AG09309 (cell line): ENCODE results near the gene CLEC4M.
"Not testable (repeated sequence)": the region's sequence is repeated elsewhere in the genome, so short reads cannot be mapped to it uniquely, and the experiment has no call there.

Experiments
- DNase-seq: peaks from one replicate; pipeline ENCODE4 v3.0.0-alpha.2; 2010; ENCODE audit warnings: low read depth
- H3K4me3 ChIP-seq: 2 replicates; pipeline ENCODE4 v1.5.1; 2011; ENCODE audit warnings: mild to moderate bottlenecking, low read depth, low read length, moderate library complexity; ENCODE audit not compliant: control insufficient read depth
- TF ChIP-seq, protein P1 (sequence below): IDR thresholded peaks from 2 replicates; pipeline ENCODE4 v1.5.1; 2011; ENCODE audit warnings: mild to moderate bottlenecking, low read depth, low read length, inconsistent platforms; ENCODE audit not compliant: insufficient read depth, control insufficient read depth; ENCODE audit errors: missing control alignments

Gene CLEC4M

DNA sequence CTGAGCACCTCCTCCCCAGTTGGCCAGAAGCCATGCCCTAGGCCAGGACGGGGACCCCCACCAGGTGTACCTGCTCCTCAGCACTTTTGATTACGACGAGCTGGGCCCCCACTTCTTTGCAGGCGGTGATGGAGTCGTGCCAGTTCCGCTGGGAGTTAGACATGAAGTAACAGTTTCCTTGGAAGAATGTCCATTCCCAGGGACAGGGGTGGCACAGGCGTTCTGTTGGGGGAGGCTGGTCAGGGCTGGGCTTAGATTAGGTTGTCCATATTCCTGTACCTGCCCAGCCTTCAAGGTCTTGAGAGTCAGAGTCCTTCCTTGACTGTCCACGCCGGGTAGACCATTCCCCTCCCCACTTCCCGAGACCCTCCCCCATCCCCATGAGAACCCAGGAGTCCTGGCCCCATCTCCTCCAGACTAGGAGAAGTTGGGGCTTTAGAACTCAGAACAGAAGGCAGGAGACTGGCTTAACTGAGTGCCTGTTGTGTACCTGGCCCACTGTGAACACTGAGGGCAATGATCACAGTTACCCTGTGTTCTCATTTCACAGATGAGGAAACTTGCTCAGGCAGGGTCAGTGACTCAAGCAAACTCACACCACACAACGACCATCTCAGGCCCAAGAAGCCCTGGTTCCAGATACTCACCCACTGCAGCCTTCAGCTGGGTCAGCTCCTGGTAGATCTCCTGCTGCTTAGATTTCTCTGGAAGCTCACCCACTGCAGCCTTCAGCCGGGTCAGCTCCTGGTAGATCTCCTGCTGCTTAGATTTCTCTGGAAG lies 18.0 kb upstream of the CLEC4M start:
- DNase-seq, result no peak
- H3K4me3 ChIP-seq, result no peak overlapping the region

DNA sequence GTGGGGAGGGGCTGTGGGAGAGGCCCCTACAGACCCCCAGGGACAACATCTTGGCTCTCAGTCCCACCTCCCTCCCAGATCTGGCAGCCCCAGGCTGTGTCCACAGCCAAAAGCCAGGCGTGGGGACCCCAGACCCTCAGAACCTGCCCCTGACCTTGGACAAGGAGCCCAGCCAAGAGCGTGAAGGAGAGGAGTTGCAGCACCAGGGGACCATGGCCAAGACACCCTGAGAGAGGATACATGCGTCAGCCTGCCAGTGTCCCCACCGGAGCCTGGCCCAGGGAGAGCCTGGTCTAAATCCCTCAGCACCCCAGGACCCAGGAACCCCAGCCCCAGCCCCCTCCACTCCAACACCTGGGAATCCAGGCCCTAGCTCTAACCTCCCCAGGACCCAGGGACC lies 16.7 kb upstream of the CLEC4M start:
- DNase-seq, H3K4me3 ChIP-seq: not testable (repeated sequence)

More for the DNA sequence above, 18.0 kb upstream of the CLEC4M start:
- TF ChIP-seq, protein P1, sequence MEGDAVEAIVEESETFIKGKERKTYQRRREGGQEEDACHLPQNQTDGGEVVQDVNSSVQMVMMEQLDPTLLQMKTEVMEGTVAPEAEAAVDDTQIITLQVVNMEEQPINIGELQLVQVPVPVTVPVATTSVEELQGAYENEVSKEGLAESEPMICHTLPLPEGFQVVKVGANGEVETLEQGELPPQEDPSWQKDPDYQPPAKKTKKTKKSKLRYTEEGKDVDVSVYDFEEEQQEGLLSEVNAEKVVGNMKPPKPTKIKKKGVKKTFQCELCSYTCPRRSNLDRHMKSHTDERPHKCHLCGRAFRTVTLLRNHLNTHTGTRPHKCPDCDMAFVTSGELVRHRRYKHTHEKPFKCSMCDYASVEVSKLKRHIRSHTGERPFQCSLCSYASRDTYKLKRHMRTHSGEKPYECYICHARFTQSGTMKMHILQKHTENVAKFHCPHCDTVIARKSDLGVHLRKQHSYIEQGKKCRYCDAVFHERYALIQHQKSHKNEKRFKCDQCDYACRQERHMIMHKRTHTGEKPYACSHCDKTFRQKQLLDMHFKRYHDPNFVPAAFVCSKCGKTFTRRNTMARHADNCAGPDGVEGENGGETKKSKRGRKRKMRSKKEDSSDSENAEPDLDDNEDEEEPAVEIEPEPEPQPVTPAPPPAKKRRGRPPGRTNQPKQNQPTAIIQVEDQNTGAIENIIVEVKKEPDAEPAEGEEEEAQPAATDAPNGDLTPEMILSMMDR, result no peak

DNA sequence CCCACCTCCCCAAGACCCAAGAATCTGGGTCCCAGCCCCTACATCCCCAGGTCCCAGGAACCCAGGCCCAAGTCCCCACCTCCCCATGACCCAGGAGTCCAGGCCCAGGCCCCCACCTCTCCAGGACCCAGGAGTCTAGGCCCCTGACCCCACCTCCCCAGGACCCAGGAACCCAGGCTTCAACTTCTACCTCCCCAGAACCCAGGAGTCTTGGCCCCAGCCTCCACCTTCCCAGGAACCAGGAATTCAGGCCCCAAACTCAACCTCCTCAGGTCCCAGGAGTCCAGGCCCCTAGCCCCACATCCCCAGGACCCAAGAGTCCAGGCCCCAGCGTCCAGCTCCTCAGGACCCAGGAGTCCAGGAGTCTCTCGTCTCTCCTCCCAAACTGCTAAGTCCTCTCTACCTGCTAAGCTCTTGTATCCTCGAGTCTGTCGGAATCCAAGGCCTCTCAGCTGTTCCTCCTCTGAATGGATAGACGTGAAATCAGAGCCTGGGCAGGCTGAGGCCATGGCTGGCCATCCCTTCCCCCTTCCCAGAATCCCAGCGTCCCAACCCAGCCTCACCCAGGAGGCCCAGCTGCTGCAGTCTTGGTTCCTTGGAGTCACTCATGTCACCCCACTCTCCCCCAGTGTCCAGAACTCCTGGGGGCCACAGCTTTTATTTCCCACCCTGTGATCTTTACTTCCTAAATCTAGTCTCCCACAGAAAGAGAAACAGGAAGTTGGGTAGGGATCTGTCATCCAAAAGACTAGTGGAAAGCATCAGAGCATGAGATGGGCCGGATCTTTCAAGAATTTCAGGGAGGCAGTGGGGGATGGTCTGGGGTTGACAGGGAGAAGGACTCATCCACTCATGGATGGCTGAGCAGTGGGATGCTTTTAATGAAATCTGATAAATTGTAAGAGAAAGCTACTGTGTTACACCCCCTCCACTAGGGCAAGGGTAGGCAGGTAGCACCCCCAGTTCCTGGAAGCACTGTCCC lies 15.8 kb upstream of the CLEC4M start, which contains the start of gene CD209:
TSS of gene CD209 (minus strand) at position 632 of the 982 bp plus-strand sequence. CDS start at position 609, 23 bp downstream.
- TF ChIP-seq, protein P1, result no peak

DNA sequence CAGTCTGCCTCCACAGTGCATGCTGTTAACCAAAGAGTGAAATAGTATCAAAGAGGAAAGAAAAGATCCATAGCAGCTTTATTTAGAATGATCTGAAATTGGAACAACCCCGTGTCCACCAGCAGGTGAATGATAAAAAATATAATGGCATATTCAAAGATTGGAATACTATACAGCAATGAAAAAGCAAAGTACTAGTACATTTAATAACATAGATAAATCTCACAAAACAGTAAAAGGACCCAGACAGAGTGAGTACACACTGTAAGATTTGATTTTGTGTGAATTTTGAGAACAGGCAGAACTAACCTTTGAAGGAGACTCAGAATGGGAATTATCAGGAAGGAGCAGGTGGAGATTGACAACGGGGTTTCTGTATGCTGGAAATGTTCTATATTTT lies 14.9 kb upstream of the CLEC4M start:
- no peak for DNase-seq

More for the DNA sequence above, 15.8 kb upstream of the CLEC4M start, which contains the start of gene CD209:
- no peak within 1 kb of the TSS for H3K4me3 ChIP-seq
- no peak for DNase-seq

DNA sequence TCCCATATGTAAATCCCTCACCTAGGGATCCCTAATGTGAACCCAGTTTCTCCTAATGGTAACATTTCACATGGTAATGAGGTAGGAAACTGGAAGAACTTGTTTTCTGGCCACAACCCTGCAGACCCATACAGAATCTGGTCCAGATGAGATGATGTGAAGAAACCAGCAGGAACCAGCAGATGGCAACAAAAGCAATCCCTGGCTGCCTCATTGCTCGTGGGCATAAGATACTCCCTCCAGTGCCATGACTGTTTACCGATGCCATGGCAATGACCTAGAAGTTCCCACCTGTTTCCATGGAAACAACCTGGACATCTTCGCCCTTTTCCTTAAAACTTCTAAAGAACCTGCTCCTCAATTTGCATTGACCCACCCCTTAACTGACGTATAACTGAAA lies 14.3 kb upstream of the CLEC4M start:
- no peak overlapping the region for H3K4me3 ChIP-seq
- TF ChIP-seq, protein P1, result peak; percentile 21
- DNase-seq, result no peak

More for the DNA sequence above, 14.9 kb upstream of the CLEC4M start:
- TF ChIP-seq, protein P1, result no peak
- no peak overlapping the region for H3K4me3 ChIP-seq

DNA sequence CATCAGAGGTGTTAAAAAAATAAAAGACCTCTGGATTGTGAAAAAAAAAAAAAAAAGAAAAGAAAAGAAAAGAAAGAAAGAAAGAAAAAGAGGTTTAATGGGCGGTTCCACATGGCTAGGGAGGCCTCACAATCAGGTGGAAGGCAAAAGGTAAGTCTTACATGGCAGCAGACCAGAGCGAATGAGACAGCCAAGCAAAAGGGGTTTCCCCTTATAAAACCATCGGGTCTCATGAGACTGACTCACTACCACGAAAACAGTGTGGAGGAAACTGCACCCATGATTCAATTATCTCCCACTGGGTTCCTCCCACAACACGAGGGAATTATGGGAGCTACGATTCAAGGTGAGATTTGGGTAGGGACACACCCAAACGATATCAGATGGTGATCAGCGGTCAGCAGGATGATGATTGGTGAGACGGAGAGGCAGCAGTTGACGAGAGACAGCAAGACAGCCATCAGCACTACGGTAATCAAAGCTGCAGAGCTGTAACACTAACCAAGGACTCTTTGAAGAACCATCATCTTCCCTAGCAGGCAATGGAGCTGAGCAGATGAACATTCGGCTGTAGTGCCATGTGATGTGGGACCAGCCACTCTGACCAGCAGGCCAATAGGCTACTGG lies 11.8 kb upstream of the CLEC4M start:
- TF ChIP-seq, protein P1, result no peak
- no peak overlapping the region for H3K4me3 ChIP-seq
- no peak for DNase-seq
